ENCODE data around the gene BNIP5.

- TF ChIP-seq SP2 (CRISPR knock-in tag; IDR thresholded peaks at IDR 0.05) (no peak), ARID2 (CRISPR knock-in tag; IDR thresholded peaks at IDR 0.05; ENCODE audit: borderline replicate concordance) (no peak)
These were observed 34.9 kb downstream of the BNIP5 start for GRCh38 chr6:36301781-36302180.

Data from HepG2 (cell line).